GM19023 (cell line): Measurements from ENCODE around the gene IQCH.

ENCODE experiments used
- ATAC-seq: cut with Tn5 transposase; IDR thresholded peaks from one replicate; pipeline ENCODE4 v1.9.1; 2021; ENCODE audit warnings: mild to moderate bottlenecking, moderate library complexity; ENCODE audit not compliant: unreplicated experiment

Gene IQCH

GRCh38 chr15:67481680-67482079, 227.1 kb downstream of the IQCH start:
- no peak for ATAC-seq

- ATAC-seq, result no peak
These were observed 241.0 kb downstream of the IQCH start for GRCh38 chr15:67495585-67495984.

GRCh38 chr15:67501177-67501835, 246.7 kb downstream of the IQCH start:
- ATAC-seq, result no peak

GRCh38 chr15:67501836-67502461, 247.4 kb downstream of the IQCH start:
- no peak for ATAC-seq

GRCh38 chr15:67504056-67504455, 249.5 kb downstream of the IQCH start:
- ATAC-seq, result no peak

- no peak for ATAC-seq
These were observed 250.2 kb downstream of the IQCH start for GRCh38 chr15:67504796-67505195.

GRCh38 chr15:67505675-67506572, 251.3 kb downstream of the IQCH start:
- ATAC-seq, result no peak

GRCh38 chr15:67506775-67507747, 252.5 kb downstream of the IQCH start:
- ATAC-seq, result no peak

GRCh38 chr15:67508407-67508806, 253.8 kb downstream of the IQCH start:
- ATAC-seq, result no peak

GRCh38 chr15:67509918-67510317, 255.3 kb downstream of the IQCH start:
- no peak for ATAC-seq

- no peak for ATAC-seq
These were observed 256.1 kb downstream of the IQCH start for GRCh38 chr15:67510597-67511190.

GRCh38 chr15:67511606-67512005, 257.0 kb downstream of the IQCH start:
- ATAC-seq, result no peak

GRCh38 chr15:67512140-67512539, 257.6 kb downstream of the IQCH start:
- ATAC-seq, result no peak

- ATAC-seq, result no peak
These were observed 258.5 kb downstream of the IQCH start for GRCh38 chr15:67512933-67513714.

- ATAC-seq, result no peak
These were observed 260.5 kb downstream of the IQCH start for GRCh38 chr15:67515090-67515489.

- no peak for ATAC-seq
These were observed 261.0 kb downstream of the IQCH start for GRCh38 chr15:67515557-67515956.

GRCh38 chr15:67520321-67521028, 265.9 kb downstream of the IQCH start:
- no peak for ATAC-seq

GRCh38 chr15:67521029-67521782, 266.6 kb downstream of the IQCH start, which contains the start of gene C15orf61:
Gene C15orf61 (plus strand): TSS chr15:67521131. CDS start chr15:67521249, 118 bp downstream.
- peak; percentile 74 for ATAC-seq
